H1 (cell line): ENCODE results near the gene MRPS34. TPM values are rescaled to one million over a fixed set of nuclear protein-coding genes. Genes with fewer than 3 reads are reported as not detected.

Experiments
- CTCF ChIA-PET: fragments of 300-600 bp; sonication (Branson Sonifier 250); formaldehyde crosslinking; loops from one replicate; lab custom pipeline; 2021; ENCODE audit not compliant: partially characterized antibody; lab: Charles Lee
- POLR2A ChIA-PET: fragments of 300-600 bp; sonication (Branson Sonifier 250); formaldehyde crosslinking; loops from one replicate; lab custom pipeline; 2021; ENCODE audit warnings: inconsistent platforms; ENCODE audit not compliant: partially characterized antibody; lab: Charles Lee
- DNase-seq, 2 experiments: peaks; one replicate each; pipeline versions ENCODE4 v3.0.0 to v3.0.0-alpha.2; 2010 to 2022; ENCODE audit warnings: low spot score in 2 of 2, low read depth in 1 of 2, mixed read lengths in 1 of 2
- FAIRE-seq: peaks from 2 replicates; lab custom pipeline; 2011; peaks lifted over from hg19 to GRCh38; lab: Jason Lieb, UNC
- H2AFZ ChIP-seq: 2 replicates; pipeline ENCODE4 v1.8.1; 2012; ENCODE audit warnings: low read length, inconsistent platforms
- H2AK5ac ChIP-seq: 2 replicates; pipeline ENCODE4 v1.6.1; 2013; ENCODE audit warnings: low read depth, low read length
- H2BK120ac ChIP-seq: replicated peaks from 2 replicates; pipeline ENCODE3; 2013; ENCODE audit warnings: low read depth, low read length, inconsistent platforms
- H2BK12ac ChIP-seq: 2 replicates; pipeline ENCODE4 v1.6.1; 2013; ENCODE audit warnings: low read depth, low read length
- H2BK15ac ChIP-seq: 2 replicates; pipeline ENCODE4 v1.6.1; 2013; ENCODE audit warnings: low read length
- H2BK20ac ChIP-seq: 2 replicates; pipeline ENCODE4 v1.6.1; 2013; ENCODE audit warnings: low read length
- H2BK5ac ChIP-seq: 2 replicates; pipeline ENCODE4 v1.6.1; 2013; ENCODE audit warnings: low read depth, low read length
- H3K14ac ChIP-seq: 2 replicates; pipeline ENCODE4 v1.6.1; 2013; ENCODE audit warnings: inconsistent platforms; ENCODE audit not compliant: insufficient read length
- H3K18ac ChIP-seq: 2 replicates; pipeline ENCODE4 v1.6.1; 2013; ENCODE audit warnings: low read length; ENCODE audit errors: extremely low read depth
- H3K23ac ChIP-seq: 2 replicates; pipeline ENCODE4 v1.6.1; 2013; ENCODE audit warnings: inconsistent platforms; ENCODE audit not compliant: insufficient read length
- H3K23me2 ChIP-seq: 2 replicates; pipeline ENCODE4 v1.6.1; 2013; ENCODE audit warnings: low read depth, low read length
- H3K27ac ChIP-seq: 2 replicates; pipeline ENCODE4 v1.6.1; 2011; ENCODE audit warnings: low read depth, low read length, inconsistent platforms
- H3K27me3 ChIP-seq, 4 experiments: replicated peaks in 1 of 4; 1 replicate in 1 of 4; 2 replicates in 3 of 4; pipeline versions ENCODE4 v1.6.1 to v1.8.1; 2011 to 2013; ENCODE audit warnings: low read length in 3 of 4, mild to moderate bottlenecking in 3 of 4, inconsistent platforms in 2 of 4, mixed read lengths in 2 of 4, moderate library complexity in 1 of 4; ENCODE audit not compliant: control insufficient read depth in 3 of 4, insufficient read depth in 3 of 4; ENCODE audit errors: extremely low read depth in 1 of 4
- H3K36me3 ChIP-seq, 4 experiments: 2 replicates each; pipeline versions ENCODE4 v1.6.1 to v1.8.1; 2011 to 2013; ENCODE audit warnings: mild to moderate bottlenecking in 4 of 4, low read length in 3 of 4, moderate library complexity in 2 of 4, control low read depth in 1 of 4, inconsistent platforms in 1 of 4; ENCODE audit not compliant: insufficient read depth in 4 of 4, control insufficient read depth in 2 of 4
- H3K4ac ChIP-seq: replicated peaks from 2 replicates; pipeline ENCODE3; 2013; ENCODE audit warnings: low read length, low read depth, mixed read lengths, inconsistent platforms; ENCODE audit not compliant: insufficient read length
- H3K4me1 ChIP-seq, 4 experiments: replicated peaks in 1 of 4; 1 replicate in 1 of 4; 2 replicates in 3 of 4; pipeline versions ENCODE4 v1.6.1 to v1.8.1; 2011 to 2013; ENCODE audit warnings: low read length in 3 of 4, inconsistent platforms in 2 of 4, mixed read lengths in 1 of 4; ENCODE audit not compliant: insufficient read depth in 4 of 4, control insufficient read depth in 3 of 4
- H3K4me2 ChIP-seq, 2 experiments: 2 replicates each; pipeline versions ENCODE4 v1.6.1 to v1.8.1; 2011 to 2013; ENCODE audit warnings: low read depth in 2 of 2, low read length in 2 of 2, control low read depth in 1 of 2, inconsistent platforms in 1 of 2, mild to moderate bottlenecking in 1 of 2; ENCODE audit not compliant: insufficient read depth in 1 of 2
- H3K4me3 ChIP-seq, 4 experiments: fragments of 200-600, 300-600 bp in 1 of 4; sonication (generic), shearing (Covaris generic), sonication (Bioruptor Twin) in 1 of 4; 2 replicates each; pipeline versions ENCODE4 v1.5.1 to v1.8.1; 2011 to 2016; ENCODE audit warnings: low read length in 4 of 4, low read depth in 3 of 4, control low read depth in 2 of 4, inconsistent platforms in 2 of 4, mild to moderate bottlenecking in 2 of 4, mixed read lengths in 1 of 4, moderate library complexity in 1 of 4; ENCODE audit not compliant: insufficient read depth in 2 of 4; ENCODE audit errors: extremely low read depth in 1 of 4
- H3K56ac ChIP-seq: replicated peaks from 2 replicates; pipeline ENCODE3; 2013; ENCODE audit warnings: low read depth, mild to moderate bottlenecking, mixed read lengths, low read length, inconsistent platforms; ENCODE audit not compliant: insufficient read length
- H3K79me1 ChIP-seq: 2 replicates; pipeline ENCODE4 v1.6.1; 2013; ENCODE audit warnings: low read depth, low read length, control low read depth
- H3K79me2 ChIP-seq, 2 experiments: 2 replicates each; pipeline versions ENCODE4 v1.6.1 to v1.8.1; 2012 to 2013; ENCODE audit warnings: low read length in 2 of 2, mild to moderate bottlenecking in 2 of 2, inconsistent platforms in 1 of 2; ENCODE audit not compliant: insufficient read depth in 2 of 2, control insufficient read depth in 1 of 2
- H3K9ac ChIP-seq, 4 experiments: replicated peaks in 1 of 4; 1 replicate in 1 of 4; 2 replicates in 3 of 4; pipeline versions ENCODE4 v1.6.1 to v1.8.1; 2011 to 2013; ENCODE audit warnings: low read depth in 3 of 4, low read length in 3 of 4, control low read depth in 2 of 4, mild to moderate bottlenecking in 2 of 4, moderate library complexity in 2 of 4, inconsistent platforms in 1 of 4; ENCODE audit errors: extremely low read depth in 1 of 4
- H3K9me3 ChIP-seq, 2 experiments: 2 replicates each; pipeline versions ENCODE4 v1.6.1 to v1.8.1; 2012 to 2013; ENCODE audit warnings: mild to moderate bottlenecking in 2 of 2, moderate library complexity in 2 of 2, control low read depth in 1 of 2, inconsistent platforms in 1 of 2, low read depth in 1 of 2, low read length in 1 of 2, mixed read lengths in 1 of 2; ENCODE audit not compliant: insufficient read depth in 2 of 2
- H4K20me1 ChIP-seq, 2 experiments: replicated peaks in 1 of 2; 2 replicates each; pipeline versions ENCODE3 to v1.8.1; 2011 to 2013; ENCODE audit warnings: inconsistent platforms in 2 of 2, low read length in 2 of 2, mild to moderate bottlenecking in 1 of 2; ENCODE audit not compliant: insufficient read depth in 2 of 2, control insufficient read depth in 1 of 2
- H4K5ac ChIP-seq: 2 replicates; pipeline ENCODE4 v1.6.1; 2013; ENCODE audit warnings: low read length, low read depth, mixed read lengths, inconsistent platforms; ENCODE audit not compliant: insufficient read length
- H4K8ac ChIP-seq: 2 replicates; pipeline ENCODE4 v1.8.0; 2013; ENCODE audit warnings: mild to moderate bottlenecking, moderate library complexity, low read length, inconsistent platforms; ENCODE audit not compliant: insufficient read depth; ENCODE audit errors: extremely low read depth
- H4K91ac ChIP-seq: replicated peaks from 2 replicates; pipeline ENCODE3; 2013; ENCODE audit warnings: low read length, mixed read lengths, inconsistent platforms; ENCODE audit not compliant: insufficient read length
- CBX5 ChIP-seq: fragments of 300-800, 300-1000 bp; sonication (generic); IDR thresholded peaks from 2 replicates; pipeline ENCODE4 v1.7.1; 2016; ENCODE audit warnings: antibody characterized with exemption, low read length, low read depth
- CHD2 ChIP-seq: IDR thresholded peaks from 2 replicates; pipeline ENCODE4 v1.6.1; 2012; ENCODE audit warnings: low read length, improper control_type of control experiment
- GTF2F1 ChIP-seq: IDR thresholded peaks from 2 replicates; pipeline ENCODE4 v1.6.1; 2012; ENCODE audit warnings: low read depth, low read length, improper control_type of control experiment, borderline replicate concordance
- HDAC6 ChIP-seq: IDR thresholded peaks from one replicate; pipeline ENCODE4 v1.7.1; 2012; ENCODE audit warnings: low read depth, mild to moderate bottlenecking, inconsistent platforms, low read length, moderate library complexity
- JUND ChIP-seq: IDR thresholded peaks from 2 replicates; pipeline ENCODE4 v1.6.1; 2011; ENCODE audit warnings: mild to moderate bottlenecking, improper control_type of control experiment, low read length
- PHF8 ChIP-seq: fragments of 200-600 bp; sonication (generic); conservative IDR thresholded peaks from 2 replicates; pipeline ENCODE4 v1.7.1; 2012; ENCODE audit warnings: low read depth, mild to moderate bottlenecking, inconsistent platforms, low read length, moderate library complexity
- RXRA ChIP-seq: IDR thresholded peaks from 2 replicates; pipeline ENCODE4 v1.6.1; 2011; ENCODE audit warnings: low read depth, mild to moderate bottlenecking, low read length, moderate library complexity; ENCODE audit not compliant: insufficient read depth
- SIX5 ChIP-seq: IDR thresholded peaks from 2 replicates; pipeline ENCODE4 v1.6.1; 2011; ENCODE audit warnings: mild to moderate bottlenecking, low read depth, low read length
- SRF ChIP-seq: IDR thresholded peaks from 2 replicates; pipeline ENCODE4 v1.6.1; 2011; ENCODE audit warnings: mild to moderate bottlenecking, low read depth, low read length, moderate library complexity
- TCF12 ChIP-seq: IDR thresholded peaks from 2 replicates; pipeline ENCODE4 v1.6.1; 2011; ENCODE audit warnings: low read depth, mild to moderate bottlenecking, low read length
- ZNF274 ChIP-seq: IDR thresholded peaks from 2 replicates; pipeline ENCODE4 v1.7.0; 2012; ENCODE audit warnings: low read length, borderline replicate concordance; ENCODE audit errors: extremely low read depth
- WGBS, 2 experiments: shearing (Covaris generic) in 1 of 2; methylation state at CpG; one replicate each; pipeline versions ENCODE4 v1.1.6 to v1.1.7; 2013 to 2015; ENCODE audit warnings: low lambda C conversion rate in 2 of 2, mixed read lengths in 2 of 2, inconsistent platforms in 1 of 2, low coverage in 1 of 2, missing lambda C conversion rate in 1 of 2; ENCODE audit not compliant: insufficient replicate concordance in 2 of 2, insufficient coverage in 1 of 2, insufficient read length in 1 of 2; ENCODE audit errors: extremely low coverage in 1 of 2, missing lambda C conversion rate in 1 of 2; 5-methylcytosine and 5-hydroxymethylcytosine counted together
- polyA plus RNA-seq, 7 experiments: library from polyadenylated mRNA; depleted of rRNA in 3 of 7; stranded (reverse) in 5 of 7; unstranded in 2 of 7; fragments of >200 nt in 5 of 7; fragments of 200-250 nt in 2 of 7; gene quantifications; 1 replicate in 5 of 7; 2 replicates in 1 of 7; 4 replicates in 1 of 7; pipeline versions ENCODE4 v1.2.1 to v1.2.3, GENCODE V29; 2011 to 2013; ENCODE audit warnings: missing spikeins in 2 of 7, mixed read lengths in 2 of 7
- total RNA-seq: library from RNA; stranded (reverse); fragmentation: NEBNext Ultra II Directional; extraction: Animal tissue kit (Norgen Biotek cat#: 25700); gene quantifications from 2 replicates; pipeline ENCODE4 v1.2.1, GENCODE V29; 2021

MRPS34 gene
- total and polyA plus RNA-seq, 2 of the 8 experiments (the other 6 are each of a cell fraction or from before 2014, with no cell fraction given), result 168 to 252 TPM

- H3K4me3 ChIP-seq, result no peak overlapping the region
- no peak overlapping the region for H3K56ac ChIP-seq
- H2BK120ac ChIP-seq, result no peak overlapping the region
- H2BK5ac ChIP-seq, result no peak overlapping the region
- H3K23ac ChIP-seq, result no peak overlapping the region
- no peaks in the 10 kb centered on the region for H3K23me2 ChIP-seq
- H3K36me3 ChIP-seq, result peaks cover 0 to 9% (median 4%) of the 10 kb centered on the region in 4 experiments; a peak in 4 of 8 replicates
- H4K91ac ChIP-seq, result no peak overlapping the region
- no peak overlapping the region for H3K4me2 ChIP-seq
- H3K18ac ChIP-seq, result no peak overlapping the region
- no peaks in the 10 kb centered on the region for H3K9me3 ChIP-seq
- FAIRE-seq (no peak), DNase-seq (no peak)
- no peak overlapping the region for H3K14ac ChIP-seq
- H3K79me2 ChIP-seq, result no peaks in the 10 kb centered on the region
- H3K4me1 ChIP-seq, result no peaks in the 10 kb centered on the region
- no peaks in the 10 kb centered on the region for H3K79me1 ChIP-seq
- ChIA-PET CTCF (interaction anchor here (2.9 kb wide), 1 partner anchor 9 kb away, joined by 10 read pairs; no protein-coding TSS in a partner anchor), POLR2A (interaction anchor here (0.6 to 0.7 kb wide), 2 partner anchors 113 to 122 kb away, joined by 3 to 4 read pairs; no protein-coding TSS in a partner anchor)
- no peak overlapping the region for H2BK12ac ChIP-seq
- H2AFZ ChIP-seq, result no peak overlapping the region
- no peak overlapping the region for H4K5ac ChIP-seq
- no peaks in the 10 kb centered on the region for H3K27me3 ChIP-seq
- H2BK20ac ChIP-seq, result no peak overlapping the region
- H4K8ac ChIP-seq, result no peak overlapping the region
- H2BK15ac ChIP-seq, result no peak overlapping the region
- no peak overlapping the region for H3K27ac ChIP-seq
- no peak overlapping the region for H2AK5ac ChIP-seq
- WGBS, 2 experiments, result 92% methylated on average over 11 of the region's 11 CpGs; no CpG with 5 or more reads in 1 of the 2 experiments
- no peak overlapping the region for H3K4ac ChIP-seq
- H4K20me1 ChIP-seq, result peaks cover 3 to 4% of the 10 kb centered on the region in 2 experiments
- H3K9ac ChIP-seq, result no peak overlapping the region
- TF ChIP-seq SIX5, result no peak
- TF ChIP-seq SRF, result no peak
- no peak for TF ChIP-seq HDAC6
- no peak for TF ChIP-seq CHD2
- no peak for TF ChIP-seq CBX5
- no peak for TF ChIP-seq JUND
- TF ChIP-seq ZNF274, result no peak
- no peak for TF ChIP-seq PHF8
- TF ChIP-seq TCF12, result no peak
- no peak for TF ChIP-seq GTF2F1
- no peak for TF ChIP-seq RXRA
These were observed 42.5 kb upstream of the MRPS34 start for GRCh38 chr16:1815461-1815860.
